HepG2 (cell line): ENCODE results near the gene IFIT3. TPM values are rescaled to one million over a fixed set of nuclear protein-coding genes. Genes with fewer than 3 reads are reported as not detected.

Source experiments
- HES4 ChIP-seq: sonication (generic); formaldehyde crosslinking; IDR thresholded peaks from 2 replicates; pipeline ENCODE4 v1.9.0; 2021; ENCODE audit warnings: mild to moderate bottlenecking, missing genetic modification reagents, borderline replicate concordance
- MTA3 ChIP-seq: sonication (generic); formaldehyde crosslinking; IDR thresholded peaks from 2 replicates; pipeline ENCODE4 v1.4.0; 2020; ENCODE audit warnings: missing genetic modification reagents
- SP5 ChIP-seq: IDR thresholded peaks from 2 replicates; pipeline ENCODE4 v1.6.1; 2016; ENCODE audit warnings: low read depth, borderline replicate concordance
- ZNF296 ChIP-seq: sonication (generic); formaldehyde crosslinking; conservative IDR thresholded peaks from 2 replicates; pipeline ENCODE4 v1.5.0; 2020; ENCODE audit warnings: mild to moderate bottlenecking, missing genetic modification reagents
- polyA plus RNA-seq, 8 experiments: library from polyadenylated mRNA; depleted of rRNA in 3 of 8; stranded (reverse) in 7 of 8; unstranded in 1 of 8; fragments of >200 nt; fragmentation: Illumina TruSeq in 4 of 8; extraction: Trizol in 4 of 8; gene quantifications; 2 replicates each; pipeline versions ENCODE4 v1.2.1 to v1.2.3, GENCODE V29; 2011 to 2016; ENCODE audit warnings: low read depth in 4 of 8, missing spikeins in 1 of 8, mixed read lengths in 1 of 8; ENCODE audit not compliant: insufficient read depth in 1 of 8
- total RNA-seq, 5 experiments: library from RNA; depleted of rRNA; stranded (reverse); fragments of >200 nt; fragmentation: Illumina TruSeq; extraction: Trizol; gene quantifications; 2 replicates each; pipeline ENCODE4 v1.2.3, GENCODE V29; 2016; ENCODE audit warnings: low read depth in 1 of 5
- TF ChIP-seq, protein P1 (sequence below): sonication (generic); formaldehyde crosslinking; IDR thresholded peaks from 2 replicates; pipeline ENCODE4 v1.8.1; 2022; ENCODE audit warnings: mild to moderate bottlenecking, missing genetic modification reagents
- TF ChIP-seq, protein P2 (sequence below): sonication (generic); formaldehyde crosslinking; conservative IDR thresholded peaks from 2 replicates; pipeline ENCODE4 v1.5.0; 2020; ENCODE audit warnings: missing genetic modification reagents
- TF ChIP-seq, protein P3 (sequence below): sonication (generic); formaldehyde crosslinking; IDR thresholded peaks from 2 replicates; pipeline ENCODE4 v1.4.0; 2020; ENCODE audit warnings: missing genetic modification reagents
- TF ChIP-seq, protein P4 (sequence below): IDR thresholded peaks from 2 replicates; pipeline ENCODE4 v1.6.1; 2016; ENCODE audit warnings: low read depth
- TF ChIP-seq, protein P5 (sequence below): sonication (generic); formaldehyde crosslinking; IDR thresholded peaks from 2 replicates; pipeline ENCODE4 v1.8.1; 2023; ENCODE audit warnings: mild to moderate bottlenecking, missing genetic modification reagents, borderline replicate concordance

IFIT3 gene
- total and polyA plus RNA-seq, 2 of the 13 experiments (the other 11 are each of a cell fraction or from before 2014, with no cell fraction given): 0.48 to 3.1 TPM

DNA sequence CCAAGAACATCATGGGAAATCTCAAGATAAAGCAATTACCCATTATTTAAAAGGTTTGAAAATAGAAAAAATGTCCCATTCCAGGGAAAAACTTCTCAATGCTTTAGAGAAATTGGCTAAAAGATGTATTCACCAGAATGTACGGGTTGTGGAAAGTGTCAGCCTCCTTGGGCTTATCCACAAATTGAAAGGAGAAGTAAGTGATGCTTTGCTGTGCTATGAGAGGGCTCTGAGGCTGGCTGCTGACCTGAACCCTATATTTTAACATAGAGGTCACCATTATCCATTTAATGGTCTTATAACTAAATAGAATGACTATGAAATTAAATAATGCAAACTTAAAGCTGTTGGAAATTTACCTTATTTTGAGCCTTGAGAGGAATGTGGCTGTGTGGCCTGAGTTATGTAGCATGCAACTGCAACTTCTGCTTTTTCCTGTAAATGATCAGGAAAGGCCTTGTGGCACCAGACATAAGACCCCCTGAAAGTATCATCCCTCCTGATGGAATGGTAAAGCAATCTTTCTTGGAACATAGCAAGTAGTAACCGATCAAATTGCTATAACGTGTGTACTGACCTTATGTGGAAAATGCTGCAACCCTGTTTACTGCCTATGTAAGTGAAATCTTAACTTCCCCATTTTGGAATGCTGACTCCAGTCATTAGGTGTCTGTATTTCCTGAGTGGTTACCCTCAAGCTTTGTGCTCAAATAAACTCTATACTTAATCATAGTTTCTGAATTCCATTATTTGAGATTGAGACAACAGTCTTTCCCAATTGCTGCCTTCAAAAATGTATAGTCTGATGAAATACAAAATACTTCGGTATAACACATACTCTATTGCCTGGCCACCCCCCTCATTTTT lies 56.9 kb downstream of the IFIT3 start (continued):
- TF ChIP-seq, protein P1, sequence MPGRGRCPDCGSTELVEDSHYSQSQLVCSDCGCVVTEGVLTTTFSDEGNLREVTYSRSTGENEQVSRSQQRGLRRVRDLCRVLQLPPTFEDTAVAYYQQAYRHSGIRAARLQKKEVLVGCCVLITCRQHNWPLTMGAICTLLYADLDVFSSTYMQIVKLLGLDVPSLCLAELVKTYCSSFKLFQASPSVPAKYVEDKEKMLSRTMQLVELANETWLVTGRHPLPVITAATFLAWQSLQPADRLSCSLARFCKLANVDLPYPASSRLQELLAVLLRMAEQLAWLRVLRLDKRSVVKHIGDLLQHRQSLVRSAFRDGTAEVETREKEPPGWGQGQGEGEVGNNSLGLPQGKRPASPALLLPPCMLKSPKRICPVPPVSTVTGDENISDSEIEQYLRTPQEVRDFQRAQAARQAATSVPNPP (CRISPR knock-in tag): no peak
- TF ChIP-seq, protein P2, sequence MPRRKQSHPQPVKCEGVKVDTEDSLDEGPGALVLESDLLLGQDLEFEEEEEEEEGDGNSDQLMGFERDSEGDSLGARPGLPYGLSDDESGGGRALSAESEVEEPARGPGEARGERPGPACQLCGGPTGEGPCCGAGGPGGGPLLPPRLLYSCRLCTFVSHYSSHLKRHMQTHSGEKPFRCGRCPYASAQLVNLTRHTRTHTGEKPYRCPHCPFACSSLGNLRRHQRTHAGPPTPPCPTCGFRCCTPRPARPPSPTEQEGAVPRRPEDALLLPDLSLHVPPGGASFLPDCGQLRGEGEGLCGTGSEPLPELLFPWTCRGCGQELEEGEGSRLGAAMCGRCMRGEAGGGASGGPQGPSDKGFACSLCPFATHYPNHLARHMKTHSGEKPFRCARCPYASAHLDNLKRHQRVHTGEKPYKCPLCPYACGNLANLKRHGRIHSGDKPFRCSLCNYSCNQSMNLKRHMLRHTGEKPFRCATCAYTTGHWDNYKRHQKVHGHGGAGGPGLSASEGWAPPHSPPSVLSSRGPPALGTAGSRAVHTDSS: no peak
- no peak for TF ChIP-seq ZNF296 (CRISPR knock-in tag)
- TF ChIP-seq, protein P3, sequence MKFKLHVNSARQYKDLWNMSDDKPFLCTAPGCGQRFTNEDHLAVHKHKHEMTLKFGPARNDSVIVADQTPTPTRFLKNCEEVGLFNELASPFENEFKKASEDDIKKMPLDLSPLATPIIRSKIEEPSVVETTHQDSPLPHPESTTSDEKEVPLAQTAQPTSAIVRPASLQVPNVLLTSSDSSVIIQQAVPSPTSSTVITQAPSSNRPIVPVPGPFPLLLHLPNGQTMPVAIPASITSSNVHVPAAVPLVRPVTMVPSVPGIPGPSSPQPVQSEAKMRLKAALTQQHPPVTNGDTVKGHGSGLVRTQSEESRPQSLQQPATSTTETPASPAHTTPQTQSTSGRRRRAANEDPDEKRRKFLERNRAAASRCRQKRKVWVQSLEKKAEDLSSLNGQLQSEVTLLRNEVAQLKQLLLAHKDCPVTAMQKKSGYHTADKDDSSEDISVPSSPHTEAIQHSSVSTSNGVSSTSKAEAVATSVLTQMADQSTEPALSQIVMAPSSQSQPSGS (CRISPR knock-in tag): no peak
- TF ChIP-seq MTA3 (CRISPR knock-in tag): no peak
- TF ChIP-seq, protein P4, sequence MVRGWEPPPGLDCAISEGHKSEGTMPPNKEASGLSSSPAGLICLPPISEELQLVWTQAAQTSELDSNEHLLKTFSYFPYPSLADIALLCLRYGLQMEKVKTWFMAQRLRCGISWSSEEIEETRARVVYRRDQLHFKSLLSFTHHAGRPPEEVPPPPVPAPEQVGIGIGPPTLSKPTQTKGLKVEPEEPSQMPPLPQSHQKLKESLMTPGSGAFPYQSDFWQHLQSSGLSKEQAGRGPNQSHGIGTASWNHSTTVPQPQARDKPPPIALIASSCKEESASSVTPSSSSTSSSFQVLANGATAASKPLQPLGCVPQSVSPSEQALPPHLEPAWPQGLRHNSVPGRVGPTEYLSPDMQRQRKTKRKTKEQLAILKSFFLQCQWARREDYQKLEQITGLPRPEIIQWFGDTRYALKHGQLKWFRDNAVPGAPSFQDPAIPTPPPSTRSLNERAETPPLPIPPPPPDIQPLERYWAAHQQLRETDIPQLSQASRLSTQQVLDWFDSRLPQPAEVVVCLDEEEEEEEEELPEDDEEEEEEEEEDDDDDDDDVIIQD (CRISPR knock-in tag): no peak
- TF ChIP-seq SP5 (CRISPR knock-in tag): no peak
- TF ChIP-seq, protein P5, sequence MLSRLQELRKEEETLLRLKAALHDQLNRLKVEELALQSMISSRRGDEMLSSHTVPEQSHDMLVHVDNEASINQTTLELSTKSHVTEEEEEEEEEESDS (CRISPR knock-in tag): no peak
- no peak for TF ChIP-seq HES4 (CRISPR knock-in tag)
